Ovary (tissue), 9 donors: Measurements from ENCODE around the gene ZNF106. TPM values are rescaled to one million over a fixed set of nuclear protein-coding genes. Genes with fewer than 3 reads are reported as not detected.

Source experiments
- DNase-seq, 5 donors: peaks; one replicate each; pipeline ENCODE4 v3.0.0-alpha.2; 2019 to 2020
- H3K27ac ChIP-seq, 2 donors: fragments of 200-600 bp; one replicate each; pipeline versions ENCODE4 v1.5.1 to v1.8.0; 2019 to 2022
- H3K27me3 ChIP-seq: fragments of 200-600 bp; one replicate; pipeline ENCODE4 v1.8.0; 2022
- H3K36me3 ChIP-seq: fragments of 200-600 bp; sonication (generic); one replicate; pipeline ENCODE4 v1.5.1; 2019
- H3K4me1 ChIP-seq: one replicate; pipeline ENCODE4 v1.8.1; 2013; ENCODE audit warnings: mild to moderate bottlenecking, moderate library complexity; ENCODE audit not compliant: insufficient read depth
- H3K4me3 ChIP-seq: fragments of 200-600 bp; sonication (generic); one replicate; pipeline ENCODE4 v1.5.1; 2017
- H3K9me3 ChIP-seq, 2 donors: fragments of 200-600 bp in 1 of 2; sonication (generic) in 1 of 2; one replicate each; pipeline versions ENCODE4 v1.5.1 to v1.8.1; 2013 to 2019; ENCODE audit warnings: mild to moderate bottlenecking in 1 of 2, moderate library complexity in 1 of 2
- CTCF ChIP-seq, 3 donors: fragments of 450-650 bp in 2 of 3; fragments of 200-600 bp in 1 of 3; IDR thresholded peaks; one replicate each; pipeline versions ENCODE4 v1.5.1 to v1.8.0; 2016 to 2022; ENCODE audit warnings: antibody characterized with exemption in 3 of 3, mild to moderate bottlenecking in 1 of 3
- EP300 ChIP-seq: sonication (generic); formaldehyde crosslinking; IDR thresholded peaks from one replicate; pipeline ENCODE4 v1.6.1; 2017; ENCODE audit warnings: antibody characterized with exemption
- POLR2A ChIP-seq: fragments of 450-650 bp; IDR thresholded peaks from one replicate; pipeline ENCODE4 v1.6.1; 2017; ENCODE audit warnings: antibody characterized with exemption, mild to moderate bottlenecking, moderate library complexity
- WGBS, 3 donors: extraction: QIAGEN DNeasy Blood & Tissue Kit in 1 of 3; methylation state at CpG; one replicate each; pipeline versions ENCODE4 v1.1.5 to v1.1.7; 2013 to 2017; 5-methylcytosine and 5-hydroxymethylcytosine counted together
- intact Hi-C, 4 donors: fragments of 100-400 bp; cut with DNase I; formaldehyde crosslinking; loops; one replicate each; pipeline versions ENCODE4 v1.11.0 to v1.15.1; 2022 to 2023
- polyA plus RNA-seq, 2 donors: library from polyadenylated mRNA; stranded (reverse); fragments of 200-250 nt in 1 of 2; fragments of 350-450 nt in 1 of 2; fragmentation: Illumina TruSeq in 1 of 2; extraction: RNeasy Lipid Tissue Mini Kit (QIAGEN cat#74804) in 1 of 2; gene quantifications; one replicate each; pipeline ENCODE4 v1.2.3, GENCODE V29; 2013 to 2014
- total RNA-seq, 7 donors: library from RNA; depleted of rRNA in 2 of 7; stranded (reverse); fragments of >200 nt in 2 of 7; fragmentation: NEBNext Ultra II Directional in 3 of 7; extraction: Animal tissue kit (Norgen Biotek cat#: 25700) in 3 of 7; gene quantifications; one replicate each; pipeline versions ENCODE4 v1.1.0 to v1.2.4, GENCODE V29; 2016 to 2023
- donor health status: DM: no; HTN: no; CAD: no; lungs with moderate emphysema.
- donor health status: DM: no; HTN: no; CAD: no.
- donor health status: Bipolar disorder and iron deficiency.
- donor health status: DM: yes; HTN: yes; CAD: no.
- donor health status: DM: no; HTN: no; CAD: no.
- donor health status: DM: yes; HTN: yes; CAD: no.

The ZNF106 gene
- total and polyA plus RNA-seq, 9 donors = 12.2 to 59.0 (median 43.4) TPM

- no peaks in the 10 kb centered on the region for H3K27me3 ChIP-seq
These were observed 77.0 kb downstream of the ZNF106 start for GRCh38 chr15:42413920-42414319.

GRCh38 chr15:42411884-42412283, 79.1 kb downstream of the ZNF106 start:
- TF ChIP-seq POLR2A = no peak
- TF ChIP-seq EP300 = no peak
- no peak for TF ChIP-seq CTCF (IDR thresholded peaks at IDR 0.05)
- DNase-seq = no peak
- no peaks in the 10 kb centered on the region for H3K9me3 ChIP-seq
- intact Hi-C loops = no loop called here
- no peaks in the 10 kb centered on the region for H3K4me1 ChIP-seq
- 96% methylated on average over 7 of the region's 7 CpGs for WGBS, 3 donors
- H3K27me3 ChIP-seq = no peaks in the 10 kb centered on the region
- no peak overlapping the region for H3K27ac ChIP-seq
- H3K36me3 ChIP-seq = no peaks in the 10 kb centered on the region
- no peak overlapping the region for H3K4me3 ChIP-seq

More at GRCh38 chr15:42413920-42414319, 77.0 kb downstream of the ZNF106 start:
- whole genome bisulfite sequencing, 3 donors = 13 to 29% (median 21%) methylated on average over 2 of the region's 2 CpGs
- no peak for DNase-seq
- TF ChIP-seq CTCF (IDR thresholded peaks at IDR 0.05) (no peak), EP300 (no peak), POLR2A (no peak)
- intact Hi-C loops = no loop called here
- Histone ChIP-seq H3K36me3 (no peaks in the 10 kb centered on the region), H3K4me3 (no peak overlapping the region), H3K9me3 (no peaks in the 10 kb centered on the region), H3K27ac (no peak overlapping the region), H3K4me1 (no peaks in the 10 kb centered on the region)

DNA sequence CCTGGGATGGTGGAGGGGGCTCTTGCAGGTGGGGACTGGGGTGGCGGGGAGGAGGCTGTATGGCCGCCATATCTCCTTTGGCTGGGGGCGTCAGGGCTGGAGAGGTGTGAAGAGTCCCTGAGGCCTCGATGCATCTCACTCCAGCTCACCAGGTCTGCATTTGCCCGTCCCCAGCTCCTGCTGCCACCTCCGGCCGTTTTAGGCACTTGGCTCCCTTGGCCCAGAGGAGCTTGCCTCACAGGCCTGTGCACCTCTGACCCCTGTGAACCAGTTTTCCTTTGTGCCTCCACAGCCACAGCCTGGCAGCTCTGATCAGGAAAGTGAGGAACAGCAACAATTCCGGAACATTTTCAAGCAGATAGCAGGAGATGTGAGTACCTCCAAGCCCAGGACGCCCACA, 81.9 kb downstream of the ZNF106 start:
- no peak for DNase-seq
- intact Hi-C loops = no loop called here
- Histone ChIP-seq H3K9me3 (no peaks in the 10 kb centered on the region), H3K36me3 (no peaks in the 10 kb centered on the region), H3K4me1 (no peaks in the 10 kb centered on the region), H3K27me3 (no peaks in the 10 kb centered on the region), H3K4me3 (no peak overlapping the region), H3K27ac (no peak overlapping the region)
- TF ChIP-seq POLR2A (no peak), CTCF (IDR thresholded peaks at IDR 0.05) (no peak), EP300 (no peak)
- 81 to 87% (median 82%) methylated on average over 9 of the region's 9 CpGs for WGBS, 3 donors

- no peak for DNase-seq
- WGBS, 3 donors = 47 to 64% (median 61%) methylated on average over 4 of the region's 4 CpGs
- H3K36me3 ChIP-seq = no peaks in the 10 kb centered on the region
- intact Hi-C loops = no loop called here
- TF ChIP-seq POLR2A = no peak
- TF ChIP-seq CTCF (IDR thresholded peaks at IDR 0.05) = no peak
- TF ChIP-seq EP300 = no peak
- H3K9me3 ChIP-seq = no peaks in the 10 kb centered on the region
- no peaks in the 10 kb centered on the region for H3K27me3 ChIP-seq
- H3K4me3 ChIP-seq = no peak overlapping the region
- H3K27ac ChIP-seq = no peak overlapping the region
- no peaks in the 10 kb centered on the region for H3K4me1 ChIP-seq
These were observed 82.8 kb downstream of the ZNF106 start for GRCh38 chr15:42408178-42408577.
